CD4-positive, alpha-beta T cell treated with Interferon gamma for 1 hour (primary cell): ENCODE data around the gene TEDDM1.
"Not testable (repeated sequence)": the region's sequence is repeated elsewhere in the genome, so short reads cannot be mapped to it uniquely, and the experiment has no call there.

Experiments used
- DNase-seq: peaks from one replicate; pipeline ENCODE4 v3.0.0-alpha.2; 2020

Gene TEDDM1, protein sequence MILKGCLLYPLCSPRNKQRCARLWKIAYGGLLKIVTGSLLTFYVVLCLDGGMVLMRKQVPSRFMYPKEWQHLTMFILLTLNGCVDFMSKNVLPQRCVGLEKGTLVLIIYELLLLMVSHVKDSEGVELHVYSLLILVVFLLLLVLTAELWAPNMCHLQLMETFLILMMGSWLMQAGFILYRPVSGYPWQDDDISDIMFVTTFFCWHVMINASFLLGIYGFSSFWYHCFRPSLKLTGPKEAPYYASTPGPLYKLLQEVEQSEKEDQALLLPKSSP

DNA sequence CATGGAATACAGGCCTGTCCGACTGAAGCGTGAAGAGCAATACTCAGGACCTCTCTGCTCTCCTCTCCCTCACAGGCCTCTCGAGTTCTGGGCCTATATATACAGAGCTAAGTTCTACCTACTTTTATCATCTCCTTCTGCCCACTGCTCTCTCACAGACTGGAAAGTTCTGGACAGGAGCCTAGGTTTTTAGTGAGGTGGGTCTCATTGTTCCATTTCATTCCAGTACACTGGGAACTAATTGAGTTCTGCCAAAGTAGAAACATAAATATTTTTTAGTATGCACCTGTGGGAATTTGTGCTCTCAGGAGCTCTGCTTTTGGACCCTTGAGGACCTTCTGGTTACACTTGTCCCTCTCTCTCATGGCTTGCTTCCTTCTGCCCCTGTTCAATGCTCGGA lies at the start of gene TEDDM1:
TEDDM1 (minus strand) TSS at position 101 of the 400 bp plus-strand sequence. CDS start 182 bp downstream, outside the sequence.
- DNase-seq: no peak

DNA sequence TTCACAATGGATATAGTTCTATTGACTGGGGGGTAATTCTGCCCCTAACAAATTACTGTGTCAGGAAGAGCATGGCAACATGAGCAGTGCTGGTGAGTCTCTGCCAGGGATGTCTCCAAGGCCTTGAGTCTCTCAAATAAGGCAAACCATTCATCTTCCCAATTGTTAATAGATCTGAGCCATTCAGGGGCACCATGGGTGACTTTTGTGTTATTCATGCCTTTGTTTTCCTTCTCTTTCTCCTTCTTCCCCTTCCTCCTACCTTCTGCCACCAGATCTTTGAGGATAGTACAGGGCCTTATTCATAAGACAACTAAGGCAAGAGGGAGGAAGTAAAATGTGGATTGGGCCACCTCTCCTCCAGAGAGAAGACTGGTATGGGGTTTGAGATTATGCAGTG lies 49.6 kb upstream of the TEDDM1 start, which contains the start of gene RGSL1:
RGSL1 (plus strand) TSS at position 60 of the 400 bp plus-strand sequence; CDS start at position 80, 20 bp downstream.
- DNase-seq: no peak

DNA sequence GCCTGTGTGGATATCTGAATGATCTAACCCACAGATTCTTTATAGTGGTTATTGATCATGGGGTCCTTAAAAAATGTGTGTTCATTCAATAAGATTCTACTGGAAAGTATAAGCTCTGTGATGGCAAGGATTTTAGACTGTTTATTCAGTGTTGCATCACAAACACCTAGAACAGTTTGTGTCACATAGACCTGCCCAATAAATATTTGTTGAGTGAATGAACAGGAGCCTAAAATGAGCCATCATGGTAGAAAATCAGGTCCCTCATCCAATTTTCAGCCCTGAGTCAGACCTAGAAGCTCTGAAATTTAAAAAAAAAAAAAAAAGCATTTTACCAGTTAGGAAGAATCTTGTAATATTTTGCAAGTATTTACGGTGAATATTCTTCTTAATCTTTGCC lies 47.2 kb upstream of the TEDDM1 start:
- DNase-seq: no peak

DNA sequence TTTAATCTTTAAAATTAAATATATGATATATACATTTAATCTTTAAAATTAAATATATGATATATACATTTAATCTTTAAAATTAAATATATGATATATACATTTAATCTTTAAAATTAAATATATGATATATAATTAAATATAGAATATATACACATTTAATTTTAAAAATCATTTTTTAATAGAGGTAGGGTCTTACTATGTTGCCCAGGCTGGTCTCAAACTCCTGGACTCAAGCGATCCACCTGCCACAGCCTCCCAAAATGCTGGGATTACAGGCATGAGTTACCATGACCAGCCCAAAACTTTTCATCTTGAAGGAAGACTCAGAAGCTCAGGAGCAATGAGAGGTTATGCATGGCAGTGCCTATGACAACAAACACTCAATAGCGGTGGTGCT lies 46.7 kb upstream of the TEDDM1 start:
- not testable (repeated sequence) for DNase-seq

DNA sequence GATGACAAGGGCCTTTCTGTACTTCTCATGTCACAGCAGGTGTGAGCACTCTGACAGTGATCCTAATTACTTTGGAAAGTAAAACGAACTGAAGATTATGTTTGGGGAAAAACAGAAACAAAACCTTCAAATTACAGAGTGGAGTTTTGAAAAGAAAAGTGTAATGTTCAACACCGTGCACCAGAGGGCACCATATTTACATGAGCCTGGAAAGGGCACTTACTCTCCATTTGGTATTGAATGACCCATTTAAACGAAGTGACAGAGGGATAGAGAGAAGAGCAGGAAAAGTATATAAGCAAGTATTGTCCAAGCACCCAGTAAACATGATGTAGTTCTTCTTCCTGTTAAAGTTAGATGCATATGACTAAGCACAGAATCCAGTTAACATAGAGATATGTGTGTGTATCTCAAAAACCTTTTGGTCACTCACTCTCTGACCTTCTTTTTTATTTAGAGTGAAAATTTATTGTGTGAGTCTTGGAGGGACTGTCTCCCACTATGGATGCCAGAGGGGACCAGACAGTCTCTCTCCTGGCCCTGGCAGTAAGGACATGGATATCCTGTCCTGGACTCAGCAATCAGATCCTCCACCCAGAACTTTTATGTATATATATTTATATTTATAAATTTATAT lies 45.7 kb upstream of the TEDDM1 start:
- no peak for DNase-seq

DNA sequence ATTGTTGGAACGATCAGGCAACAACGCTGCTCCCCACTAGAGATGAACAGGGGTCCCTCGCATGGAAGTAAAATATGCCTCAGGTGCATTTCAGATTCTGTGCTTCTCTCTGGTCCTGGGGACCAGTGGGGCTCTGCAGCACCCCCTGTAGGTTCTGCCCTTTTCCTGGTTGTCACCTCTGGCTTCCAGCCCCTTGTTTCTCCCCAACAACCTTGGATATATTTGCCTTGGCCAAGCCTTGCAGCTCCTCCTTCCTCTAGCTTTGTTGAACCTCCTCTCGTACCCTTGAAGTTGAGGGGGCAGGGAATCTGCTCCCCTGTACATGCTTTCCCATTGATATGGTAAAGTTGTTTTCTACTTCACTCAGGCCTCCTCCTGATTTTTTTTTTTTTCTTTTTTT lies 44.0 kb upstream of the TEDDM1 start:
- DNase-seq: no peak

DNA sequence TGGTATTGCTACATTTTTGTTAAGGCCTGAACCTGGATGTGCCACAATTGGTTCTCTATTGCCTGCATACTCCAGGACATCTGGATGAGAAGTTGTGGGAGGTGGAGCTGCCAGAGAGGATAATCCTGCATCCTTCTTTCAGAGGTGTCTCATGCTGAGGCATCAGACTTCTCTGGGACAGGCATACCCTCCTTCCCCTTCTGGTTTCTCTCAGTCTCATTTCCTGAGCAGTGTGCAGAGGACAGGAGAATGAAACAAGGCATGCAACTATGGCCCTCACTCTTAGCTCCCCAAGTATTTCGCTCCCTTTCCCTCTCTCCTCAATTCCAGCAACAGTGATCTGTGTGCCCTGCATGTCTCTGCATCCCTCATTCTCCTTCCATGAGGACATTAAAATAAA lies 41.9 kb upstream of the TEDDM1 start:
- DNase-seq: no peak

DNA sequence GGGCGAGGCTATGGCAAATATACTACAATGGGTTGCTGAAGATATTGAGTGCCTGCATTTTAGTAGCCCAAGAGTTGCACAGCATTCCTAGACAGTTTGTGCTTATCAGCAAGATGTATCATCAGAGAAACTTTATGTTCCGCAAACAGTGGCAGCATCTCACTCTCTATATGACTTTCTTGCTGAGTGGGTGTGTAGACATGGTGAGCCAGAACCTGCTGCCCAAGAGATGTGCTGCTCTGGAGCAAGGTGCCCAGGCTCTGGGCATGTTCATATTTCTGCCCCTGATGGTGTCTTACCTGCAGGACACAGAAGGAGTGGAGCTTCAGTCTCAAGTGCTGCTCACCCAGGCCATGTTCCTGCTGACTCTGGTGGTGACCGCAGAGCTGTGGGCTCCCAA lies 41.3 kb upstream of the TEDDM1 start:
- no peak for DNase-seq

DNA sequence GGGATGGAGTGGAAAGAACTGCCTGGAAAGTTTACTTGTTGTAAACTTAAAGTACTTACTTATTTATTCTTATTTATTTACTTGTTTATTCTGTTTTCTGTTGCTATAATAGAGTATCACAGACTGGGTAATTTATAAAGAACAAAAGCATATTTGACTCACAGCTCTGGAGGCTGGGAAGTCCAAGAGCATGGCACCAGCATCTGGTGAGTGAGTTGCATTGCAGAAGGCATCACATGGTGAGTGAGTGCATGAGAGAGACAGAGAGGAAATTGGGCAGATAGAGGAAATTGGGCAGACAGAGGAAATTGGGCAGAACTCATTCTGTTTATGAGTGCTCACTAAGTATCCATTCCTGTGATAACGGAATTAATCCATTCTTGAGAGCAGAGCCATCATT lies 37.9 kb upstream of the TEDDM1 start:
- DNase-seq: no peak

DNA sequence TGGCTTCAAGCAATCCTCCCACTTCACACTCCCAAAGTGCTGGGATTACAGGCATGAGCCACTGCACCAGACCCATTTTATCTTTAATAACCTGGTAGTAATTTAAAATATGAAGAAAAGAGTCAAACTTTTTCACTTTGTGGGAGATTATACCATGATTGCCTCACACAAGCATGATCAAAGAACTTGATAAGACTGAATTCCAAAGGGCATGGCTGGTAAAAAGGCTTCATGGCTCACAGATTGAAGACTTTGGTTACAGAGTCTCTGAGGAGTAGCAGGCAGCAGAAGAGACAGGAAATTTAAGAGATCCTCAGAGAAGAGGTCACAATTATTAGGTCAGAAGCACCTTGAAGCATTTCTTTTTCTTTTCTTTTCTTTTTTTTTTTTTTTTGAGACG lies 33.1 kb upstream of the TEDDM1 start:
- DNase-seq: no peak

DNA sequence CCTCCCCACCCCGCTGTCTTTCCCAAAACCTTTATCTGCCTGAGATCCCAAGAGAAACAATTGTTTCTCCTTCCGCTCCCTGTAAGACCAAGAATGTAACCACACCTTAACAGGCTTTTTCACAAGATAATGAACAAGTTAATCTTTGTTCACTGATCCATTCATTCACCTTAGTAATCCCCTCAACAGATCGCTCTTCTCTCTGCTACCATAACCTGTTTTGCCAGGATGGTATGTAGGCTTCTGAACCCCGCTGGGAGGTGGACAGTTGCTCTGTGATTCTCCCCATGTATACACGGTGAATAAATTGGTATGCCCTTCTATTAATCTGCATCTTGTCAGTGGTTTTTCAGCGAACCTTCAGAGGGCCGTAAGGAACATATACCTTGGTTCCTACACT lies 30.8 kb upstream of the TEDDM1 start:
- DNase-seq: no peak

DNA sequence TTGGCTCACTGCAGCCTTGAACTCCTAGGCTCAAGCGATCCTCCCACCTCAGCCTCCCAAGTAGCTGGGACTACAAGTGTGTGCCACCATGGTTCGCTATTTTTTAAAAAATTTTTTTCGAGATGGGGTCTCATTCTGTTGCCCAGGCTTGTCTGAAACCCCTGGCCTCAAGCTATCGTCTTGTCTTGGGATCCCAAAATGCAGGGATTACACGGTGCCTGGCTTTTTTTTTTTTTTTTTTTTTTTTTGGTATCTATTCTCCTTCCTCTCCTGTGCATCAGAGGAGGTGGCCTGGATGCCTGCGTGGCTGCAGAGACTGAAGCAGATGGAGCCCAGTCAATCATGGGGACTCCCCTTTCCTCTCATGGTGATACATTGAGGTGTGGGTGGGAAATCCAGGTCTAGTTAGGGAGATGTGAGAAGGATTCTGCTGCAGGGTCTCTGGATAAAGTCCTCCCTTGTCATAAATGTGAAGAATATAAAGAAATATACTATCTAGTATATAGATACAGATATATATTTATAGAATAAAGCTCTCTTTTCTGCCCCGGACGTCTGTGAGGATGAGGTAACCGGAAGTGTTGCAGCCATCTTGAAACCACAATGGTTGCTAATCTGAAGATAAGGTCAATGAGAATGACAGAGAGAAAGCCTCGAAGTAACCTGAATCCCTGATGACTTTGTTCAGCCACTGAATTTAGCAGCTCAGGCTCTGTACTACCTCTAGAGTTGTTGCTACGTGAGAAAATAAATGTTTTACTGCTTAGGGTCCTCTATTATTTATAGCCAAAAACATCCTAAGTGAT lies 30.0 kb upstream of the TEDDM1 start:
- peak; percentile 2 for DNase-seq

DNA sequence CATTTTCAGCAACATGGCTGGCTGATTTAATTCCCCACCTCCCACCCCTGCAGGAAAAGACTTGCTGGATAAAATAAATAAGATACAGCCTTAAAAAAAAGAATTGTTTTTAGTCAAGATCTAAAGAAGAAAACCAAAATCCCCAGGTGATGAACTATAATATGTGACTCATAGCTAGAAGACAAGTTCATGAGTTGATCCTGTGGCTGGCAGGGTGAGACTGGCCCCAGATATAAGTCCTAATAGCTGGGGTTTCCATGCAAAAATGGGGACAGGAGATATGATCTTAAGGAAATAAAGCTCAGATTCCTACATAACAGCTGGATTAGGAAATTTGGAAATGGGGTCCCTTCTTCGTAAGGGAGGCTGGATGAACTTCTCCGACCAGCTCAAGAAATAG lies 27.6 kb upstream of the TEDDM1 start:
- DNase-seq: no peak

DNA sequence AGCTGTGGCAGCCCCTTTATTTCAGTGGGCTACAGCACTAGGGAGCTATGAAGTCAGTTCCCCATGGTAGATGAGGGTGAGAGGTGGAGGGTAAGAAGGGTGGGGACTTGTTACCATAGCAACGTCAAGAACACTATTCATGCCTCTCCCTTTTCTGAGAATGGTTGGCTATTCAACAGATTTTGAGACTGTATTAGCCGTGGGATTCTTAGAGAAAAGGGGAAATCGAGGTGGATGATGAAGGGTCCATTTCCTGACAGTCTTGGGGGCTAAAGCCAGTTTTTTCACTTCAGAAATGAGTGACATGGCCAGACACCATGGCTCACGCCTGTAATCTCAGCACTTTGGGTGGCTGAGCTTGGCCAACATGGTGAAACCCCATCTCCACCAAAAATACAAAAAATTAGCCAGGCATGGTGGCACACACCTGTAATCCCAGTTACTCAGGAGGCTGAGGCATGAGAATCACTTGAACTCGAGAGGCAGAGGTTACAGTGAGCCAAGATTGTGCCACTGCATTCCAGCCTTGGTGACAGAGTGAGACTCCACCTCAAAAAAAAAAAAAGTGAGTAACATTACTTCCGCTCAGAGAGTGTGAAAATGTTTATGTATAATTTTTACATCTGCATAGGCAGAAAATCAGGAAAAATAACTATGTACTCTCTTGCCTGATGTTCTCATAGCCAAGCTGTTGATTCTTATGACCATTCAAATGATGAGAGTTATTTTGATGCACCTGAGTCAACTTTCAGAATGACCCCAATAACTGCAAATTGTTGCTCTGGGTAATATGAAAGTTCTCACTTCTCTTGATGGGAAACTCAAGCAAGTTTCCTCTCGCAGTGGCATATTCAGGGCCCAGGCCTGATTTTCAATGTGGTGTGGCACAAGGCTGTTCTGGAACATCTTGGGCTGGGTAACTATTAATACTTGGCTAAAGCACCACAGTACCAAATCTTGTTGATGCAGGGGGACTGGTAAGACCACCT lies 26.3 kb upstream of the TEDDM1 start:
- DNase-seq: no peak

DNA sequence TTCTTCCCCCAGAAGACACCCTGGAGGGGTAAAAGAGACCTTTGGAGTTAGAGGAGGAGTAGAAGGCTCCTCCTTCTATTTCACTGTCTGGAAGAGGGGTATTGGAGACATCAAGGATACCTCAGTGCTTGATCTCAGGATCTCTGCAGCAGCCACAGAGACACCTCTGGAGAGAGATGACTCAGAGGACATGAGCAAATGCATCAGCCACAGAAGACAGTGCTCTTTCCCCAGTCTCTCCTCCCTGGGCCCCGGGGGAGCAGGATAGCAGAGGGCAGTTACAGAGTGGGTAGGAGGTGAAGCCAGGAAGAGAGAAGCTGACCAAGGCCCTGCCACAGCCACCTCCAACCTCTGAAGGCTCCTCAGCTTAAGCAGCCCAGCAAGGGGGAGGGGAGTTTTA lies 15.3 kb upstream of the TEDDM1 start:
- DNase-seq: no peak

DNA sequence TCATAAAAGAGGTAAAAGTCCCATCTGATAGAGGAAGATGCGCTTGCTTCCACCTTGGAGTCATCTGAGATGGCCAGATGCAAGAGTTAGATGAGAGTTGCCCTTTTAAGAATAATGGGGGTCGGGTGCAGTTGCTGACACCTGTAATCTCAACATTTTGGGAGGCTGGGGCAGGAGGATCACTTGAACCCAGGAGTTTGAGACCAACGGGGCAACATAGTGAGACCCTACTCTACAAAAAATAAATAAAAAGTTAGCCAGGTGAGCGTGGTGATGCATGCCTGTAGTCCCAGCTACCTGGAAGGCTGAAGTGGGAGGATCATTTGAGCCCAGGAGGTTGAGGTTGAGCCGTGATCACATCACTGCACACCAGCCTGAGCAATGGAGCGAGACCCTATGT lies 13.5 kb upstream of the TEDDM1 start:
- DNase-seq: no peak

DNA sequence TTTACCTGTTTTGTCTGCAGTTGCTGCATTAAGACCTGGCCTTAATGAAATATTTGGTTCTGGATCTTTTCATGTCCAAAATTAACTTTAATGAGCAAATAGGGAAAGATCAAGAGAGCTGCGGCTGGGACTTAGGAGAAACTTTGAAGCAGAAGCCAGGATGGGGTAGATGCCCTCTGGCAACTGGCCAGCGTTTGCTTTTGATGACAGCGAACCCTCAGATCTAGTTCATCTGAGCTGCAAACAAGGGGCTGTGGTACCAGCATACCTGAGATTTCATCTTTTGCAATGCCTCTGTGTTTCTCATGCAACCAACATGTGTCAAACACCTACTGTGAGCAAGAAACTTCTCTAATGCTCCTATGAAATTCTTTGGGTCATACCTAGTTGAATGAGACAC lies 13.0 kb upstream of the TEDDM1 start:
- no peak for DNase-seq

DNA sequence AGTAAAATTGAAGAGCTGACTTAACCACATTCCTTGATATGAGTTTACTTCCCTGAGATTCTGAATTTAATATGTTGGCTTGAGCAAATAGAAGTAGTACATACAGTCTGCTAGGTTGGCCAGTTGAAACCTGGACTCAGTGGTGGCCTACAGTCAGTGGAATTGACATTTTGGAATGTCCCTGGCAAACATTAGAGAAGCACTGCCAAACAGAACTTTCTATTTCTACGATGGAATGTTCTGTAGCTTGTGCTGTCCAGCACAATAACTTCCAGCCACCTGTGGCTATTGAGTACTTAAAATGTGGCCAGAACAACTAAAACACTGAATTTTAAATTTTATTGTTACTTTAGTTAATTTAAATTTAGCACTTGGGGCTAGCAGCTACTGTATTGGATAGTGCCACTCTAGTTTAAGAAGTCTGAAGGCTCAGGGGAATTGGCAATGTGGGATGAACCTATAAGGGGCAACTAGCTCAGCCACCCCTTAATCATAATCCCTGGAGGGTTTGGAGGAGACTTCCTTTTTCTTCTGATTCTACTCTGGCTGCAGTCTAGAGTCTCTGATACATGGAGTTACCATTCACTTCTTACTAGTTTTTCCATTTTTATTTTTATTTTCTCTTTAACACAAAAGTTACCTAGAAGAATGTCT lies 10.3 kb upstream of the TEDDM1 start:
- DNase-seq: no peak

DNA sequence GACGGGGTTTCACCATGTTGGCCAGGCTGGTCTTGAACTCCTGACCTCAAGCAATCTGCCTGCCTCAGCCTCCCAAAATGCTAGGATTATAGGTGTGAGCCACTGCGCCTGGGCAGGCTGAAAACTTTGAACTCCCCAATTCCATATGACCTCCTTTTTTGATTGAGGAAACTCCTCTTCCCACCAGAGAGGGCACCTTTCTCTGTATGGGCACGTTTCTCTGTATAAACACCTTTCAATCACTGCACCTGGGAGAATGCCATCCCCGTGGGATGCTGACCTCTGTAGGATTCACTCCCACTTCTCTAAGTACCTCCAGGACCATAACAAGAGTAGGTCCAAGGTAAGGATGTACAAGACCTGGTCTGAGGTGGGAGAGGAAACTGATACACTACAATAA lies 9.7 kb upstream of the TEDDM1 start:
- DNase-seq: no peak

DNA sequence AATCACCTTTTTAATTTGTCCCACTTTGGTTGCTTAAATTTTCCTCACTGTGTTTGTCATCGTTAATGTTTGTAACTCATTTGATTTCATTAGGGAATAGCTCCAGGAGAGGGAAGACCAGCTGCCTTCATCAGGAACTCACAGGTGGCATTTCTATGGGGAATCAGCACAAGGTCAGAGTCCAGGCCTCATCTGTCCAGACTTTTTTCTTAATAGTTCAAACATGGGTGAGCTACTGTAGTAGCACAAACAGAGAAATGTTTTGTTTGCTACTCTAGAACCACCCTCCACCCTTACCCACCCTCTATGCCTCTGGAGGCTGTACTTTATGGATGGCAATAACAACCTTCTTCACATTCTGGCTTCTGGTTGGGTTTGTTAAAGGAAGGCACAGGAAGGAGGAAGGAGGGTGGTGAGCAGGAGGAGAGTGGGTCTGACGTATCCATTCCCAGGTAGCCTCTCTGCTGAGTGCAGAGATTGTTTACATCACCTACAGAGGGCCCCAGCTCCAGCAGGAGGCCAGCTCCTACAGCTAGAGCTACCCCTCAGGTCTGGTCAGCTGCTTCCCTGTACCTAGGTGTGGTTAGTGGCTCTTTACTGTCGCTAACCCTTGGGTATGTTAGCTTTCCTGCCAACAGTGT lies 8.1 kb upstream of the TEDDM1 start:
- no peak for DNase-seq

DNA sequence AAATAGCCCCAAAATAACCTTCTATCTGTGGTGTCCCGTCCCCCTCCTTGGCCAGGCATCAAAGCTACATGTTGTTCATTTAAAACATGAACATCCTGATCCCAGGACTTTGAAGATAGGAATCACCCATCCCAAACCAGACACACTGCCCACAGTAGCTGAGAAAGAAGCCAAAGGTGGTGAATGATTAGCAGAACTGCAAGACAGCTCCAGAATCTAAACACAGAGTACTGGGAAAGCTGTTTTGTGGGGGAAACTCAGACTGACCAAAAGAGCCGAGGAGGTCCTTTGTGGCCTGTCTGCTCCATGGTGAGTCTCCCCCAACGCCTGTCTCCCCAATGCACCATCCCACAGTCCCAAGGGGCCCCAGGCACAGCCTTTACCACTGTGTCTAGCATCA lies 7.3 kb upstream of the TEDDM1 start:
- no peak for DNase-seq

DNA sequence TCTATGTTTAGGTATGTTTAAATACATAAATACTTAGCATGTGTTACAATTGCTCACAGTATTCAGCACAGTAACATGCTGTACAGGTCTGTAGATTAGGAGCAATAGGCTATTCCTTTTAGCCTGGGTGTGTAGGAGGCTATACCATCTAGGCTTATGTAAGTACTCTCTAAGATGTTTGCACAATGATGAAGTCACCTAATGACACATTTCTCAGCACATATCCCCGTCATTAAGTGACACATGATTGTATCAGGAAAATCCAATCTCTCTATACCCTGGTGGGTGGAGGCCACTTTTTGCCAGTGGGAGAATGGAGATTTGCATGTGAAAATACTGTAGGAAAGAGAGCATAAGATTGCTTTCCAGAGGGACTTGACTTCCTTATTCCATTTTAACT lies 5.5 kb upstream of the TEDDM1 start:
- DNase-seq: no peak
